Stimulated activated CD8-positive, alpha-beta memory T cell treated with anti-CD3 and anti-CD28 coated beads, Interleukin-12 subunit alpha, Interleukin-12 subunit beta, amount 100 ng/mL, for 4 hours (primary cell): ENCODE measurements around the gene B4GALNT3.

Source experiments
- DNase-seq: peaks from one replicate; pipeline ENCODE4 v3.0.0-alpha.2; 2020; ENCODE audit warnings: low read depth

Gene B4GALNT3

GRCh38 chr12:468671-469389, 9.1 kb downstream of the B4GALNT3 start:
- no peak for DNase-seq

GRCh38 chr12:470133-470532, 10.4 kb downstream of the B4GALNT3 start:
- DNase-seq: no peak

- DNase-seq: no peak
These were observed 13.5 kb downstream of the B4GALNT3 start for GRCh38 chr12:473198-473597.

GRCh38 chr12:473863-474577, 14.3 kb downstream of the B4GALNT3 start:
- DNase-seq: no peak

- DNase-seq: no peak
These were observed 15.5 kb downstream of the B4GALNT3 start for GRCh38 chr12:475286-475685.

- no peak for DNase-seq
These were observed 19.4 kb downstream of the B4GALNT3 start for GRCh38 chr12:479161-479560.

GRCh38 chr12:480831-481816, 21.4 kb downstream of the B4GALNT3 start:
- DNase-seq: no peak

GRCh38 chr12:482061-482460, 22.3 kb downstream of the B4GALNT3 start:
- no peak for DNase-seq

GRCh38 chr12:484096-484495, 24.4 kb downstream of the B4GALNT3 start:
- no peak for DNase-seq

- DNase-seq: no peak
These were observed 30.5 kb downstream of the B4GALNT3 start for GRCh38 chr12:490260-490659.

- DNase-seq: no peak
These were observed 35.7 kb downstream of the B4GALNT3 start for GRCh38 chr12:495466-495865.

GRCh38 chr12:496736-497135, 37.0 kb downstream of the B4GALNT3 start:
- DNase-seq: no peak

- DNase-seq: no peak
These were observed 37.9 kb downstream of the B4GALNT3 start for GRCh38 chr12:497501-498160.

- no peak for DNase-seq
These were observed 40.2 kb downstream of the B4GALNT3 start for GRCh38 chr12:499837-500458.

GRCh38 chr12:501722-502447, 42.1 kb downstream of the B4GALNT3 start:
- no peak for DNase-seq

GRCh38 chr12:503111-503761, 43.5 kb downstream of the B4GALNT3 start:
- DNase-seq: no peak

GRCh38 chr12:505221-505620, 45.5 kb downstream of the B4GALNT3 start:
- DNase-seq: no peak

- no peak for DNase-seq
These were observed 47.7 kb downstream of the B4GALNT3 start for GRCh38 chr12:507391-507796.

GRCh38 chr12:508145-508544, 48.4 kb downstream of the B4GALNT3 start:
- DNase-seq: no peak

- no peak for DNase-seq
These were observed 49.1 kb downstream of the B4GALNT3 start for GRCh38 chr12:508795-509194.
